RWPE1 (cell line): ENCODE data around the gene ATP6V0D1.

Experiments
- CTCF ChIA-PET: fragments of 350-600 bp; sonication (Branson Sonifier 250); formaldehyde crosslinking; extraction: SDS; loops from one replicate; lab custom pipeline; 2021; lab: Yijun Ruan, JAX
- POLR2A ChIA-PET: fragments of 400-600 bp; formaldehyde crosslinking; extraction: SDS; loops from one replicate; lab custom pipeline; 2020; ENCODE audit warnings: antibody characterized with exemption; ENCODE audit not compliant: low non-redundant PET; lab: Yijun Ruan, JAX
- DNase-seq: peaks from one replicate; pipeline ENCODE4 v3.0.0; 2012; ENCODE audit warnings: low spot score
- H3K27ac ChIP-seq: fragments of 450-650 bp; 2 replicates; pipeline ENCODE4 v1.5.1; 2017
- TF ChIP-seq, protein P1 (sequence below): fragments of 450-650 bp; conservative IDR thresholded peaks from 2 replicates; pipeline ENCODE4 v1.5.1; 2017; ENCODE audit warnings: low read depth, mild to moderate bottlenecking

The ATP6V0D1 gene

GRCh38 chr16:67432506-67432890, 48.5 kb downstream of the ATP6V0D1 start:
- no peak for DNase-seq
- TF ChIP-seq, protein P1, sequence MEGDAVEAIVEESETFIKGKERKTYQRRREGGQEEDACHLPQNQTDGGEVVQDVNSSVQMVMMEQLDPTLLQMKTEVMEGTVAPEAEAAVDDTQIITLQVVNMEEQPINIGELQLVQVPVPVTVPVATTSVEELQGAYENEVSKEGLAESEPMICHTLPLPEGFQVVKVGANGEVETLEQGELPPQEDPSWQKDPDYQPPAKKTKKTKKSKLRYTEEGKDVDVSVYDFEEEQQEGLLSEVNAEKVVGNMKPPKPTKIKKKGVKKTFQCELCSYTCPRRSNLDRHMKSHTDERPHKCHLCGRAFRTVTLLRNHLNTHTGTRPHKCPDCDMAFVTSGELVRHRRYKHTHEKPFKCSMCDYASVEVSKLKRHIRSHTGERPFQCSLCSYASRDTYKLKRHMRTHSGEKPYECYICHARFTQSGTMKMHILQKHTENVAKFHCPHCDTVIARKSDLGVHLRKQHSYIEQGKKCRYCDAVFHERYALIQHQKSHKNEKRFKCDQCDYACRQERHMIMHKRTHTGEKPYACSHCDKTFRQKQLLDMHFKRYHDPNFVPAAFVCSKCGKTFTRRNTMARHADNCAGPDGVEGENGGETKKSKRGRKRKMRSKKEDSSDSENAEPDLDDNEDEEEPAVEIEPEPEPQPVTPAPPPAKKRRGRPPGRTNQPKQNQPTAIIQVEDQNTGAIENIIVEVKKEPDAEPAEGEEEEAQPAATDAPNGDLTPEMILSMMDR: no peak
- ChIA-PET POLR2A (no interaction called here), CTCF (no interaction called here)
- no peak overlapping the region for H3K27ac ChIP-seq

- H3K27ac ChIP-seq: peak overlapping the region; percentile 49
- ChIA-PET CTCF (interaction anchor here (0.8 to 1.1 kb wide), 2 partner anchors 34 to 115 kb away, joined by 3 read pairs; no protein-coding TSS in a partner anchor), POLR2A (interaction anchor here (0.6 kb wide), 1 partner anchor 124 kb away, joined by 3 read pairs; no protein-coding TSS in a partner anchor)
- TF ChIP-seq, protein P1: no peak
- no peak for DNase-seq
These were observed 49.0 kb downstream of the ATP6V0D1 start for GRCh38 chr16:67431775-67432505.

- ChIA-PET POLR2A (interaction anchor here (0.6 kb wide), 1 partner anchor 123 kb away, joined by 3 read pairs; no protein-coding TSS in a partner anchor), CTCF (interaction anchor here (0.6 to 1.1 kb wide), 4 partner anchors 34 to 116 kb away, joined by 3 read pairs; no protein-coding TSS in a partner anchor)
- peak within 1 kb of the TSS; percentile 49 for H3K27ac ChIP-seq
- peak; percentile 72 for DNase-seq
- TF ChIP-seq, protein P1: peak; percentile 44
These were observed 49.8 kb downstream of the ATP6V0D1 start, which contains the start of gene HSD11B2 for GRCh38 chr16:67430977-67431774. TSS of gene HSD11B2 (plus strand) at chr16:67431121. CDS start at chr16:67431249, 128 bp downstream.

DNA sequence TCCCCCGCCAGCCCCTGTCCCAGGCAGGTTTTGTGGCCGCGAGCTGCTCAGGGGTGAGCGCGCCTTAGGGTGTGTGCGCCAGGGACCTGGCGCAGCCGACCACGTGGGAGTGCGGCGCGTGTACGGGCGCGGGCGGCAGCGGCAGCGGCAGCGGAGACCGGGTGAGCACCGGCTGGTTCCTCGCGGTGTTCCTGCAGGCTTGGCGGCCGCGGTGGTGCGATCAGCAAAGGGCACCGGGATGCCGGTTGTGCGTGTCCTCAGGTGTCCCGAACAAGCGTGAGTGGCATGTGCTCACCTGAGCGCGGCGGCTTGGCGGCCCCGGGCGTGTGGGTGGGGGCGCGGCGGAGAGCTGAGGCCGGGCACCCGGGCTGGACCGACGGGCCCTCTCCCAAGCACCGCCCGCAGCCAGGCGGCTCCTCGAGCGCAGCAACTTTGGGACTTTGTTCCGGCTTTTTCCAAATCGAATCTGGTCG, 50.4 kb downstream of the ATP6V0D1 start:
- TF ChIP-seq, protein P1: no peak
- DNase-seq: peak; percentile 52
- no peak overlapping the region; the same call in 1 of the 2 replicates for H3K27ac ChIP-seq
- ChIA-PET POLR2A (no interaction called here), CTCF (interaction anchor here (0.6 to 0.8 kb wide), 5 partner anchors 10 to 252 kb away, joined by 3 to 4 read pairs (median 3); no protein-coding TSS in a partner anchor)

DNA sequence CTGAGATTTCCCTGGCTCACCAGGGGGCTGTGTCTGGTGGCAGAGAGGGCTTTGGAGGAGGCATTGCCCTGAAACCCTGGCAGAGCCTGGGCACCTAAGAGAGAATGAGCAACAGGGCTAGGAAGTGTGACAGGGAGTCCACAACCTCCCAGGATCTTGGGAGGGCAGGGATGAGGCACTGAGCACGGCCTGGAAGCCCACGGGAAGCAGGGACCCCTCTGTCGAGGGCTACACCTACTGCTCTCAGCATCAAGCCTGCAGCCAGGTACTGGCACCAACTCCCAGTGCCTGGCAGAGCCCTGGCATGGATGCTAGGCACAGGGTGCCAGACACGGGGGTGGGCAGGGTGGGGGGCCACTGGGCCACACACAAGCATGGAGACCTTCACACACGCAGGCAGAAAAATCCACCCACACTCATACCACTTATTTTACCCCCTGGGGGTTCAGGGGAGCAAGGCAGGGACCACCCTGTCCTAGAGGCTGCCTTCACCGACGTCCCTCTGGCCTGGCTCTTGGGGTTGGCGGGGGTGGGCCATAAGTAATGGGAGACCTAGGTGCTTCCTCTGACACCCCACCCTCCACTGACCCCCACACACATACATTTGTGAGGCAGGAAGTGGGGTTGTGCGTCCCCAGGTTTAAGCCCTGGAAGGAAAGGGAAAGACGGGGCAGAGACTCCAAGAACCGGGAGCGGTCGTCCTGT, 51.0 kb downstream of the ATP6V0D1 start:
- TF ChIP-seq, protein P1: no peak
- ChIA-PET CTCF (interaction anchor here (0.6 to 3.2 kb wide), 5 partner anchors 10 to 252 kb away, joined by 3 to 19 read pairs (median 4); no protein-coding TSS in a partner anchor), POLR2A (no interaction called here)
- H3K27ac ChIP-seq: no peak overlapping the region
- no peak for DNase-seq
